Hepatocyte (in vitro differentiated cells): ENCODE results near the gene QSOX2. TPM values are rescaled to one million over a fixed set of nuclear protein-coding genes. Genes with fewer than 3 reads are reported as not detected.
A peak's percentile ranks its signal among the peaks of the same experiment; 100 is the strongest.

Experiments
- DNase-seq: peaks from one replicate; pipeline ENCODE4 v3.0.0-alpha.2; 2016; ENCODE audit warnings: low spot score
- H2AFZ ChIP-seq: fragments of 200-600 bp; sonication (generic); 2 replicates; pipeline ENCODE4 v1.6.0; 2016; ENCODE audit warnings: antibody characterized with exemption, mild to moderate bottlenecking
- H3K27ac ChIP-seq: fragments of 200-600 bp; sonication (generic); 2 replicates; pipeline ENCODE4 v1.5.1; 2016; ENCODE audit warnings: mild to moderate bottlenecking
- H3K27me3 ChIP-seq: fragments of 200-600 bp; sonication (generic); 2 replicates; pipeline ENCODE4 v1.6.1; 2016
- H3K36me3 ChIP-seq: fragments of 200-600 bp; sonication (generic); replicated peaks from 2 replicates; pipeline ENCODE4 v1.5.1; 2016; ENCODE audit warnings: low read depth; ENCODE audit not compliant: insufficient read depth
- H3K4me1 ChIP-seq: fragments of 200-600 bp; sonication (generic); 2 replicates; pipeline ENCODE4 v1.5.1; 2016; ENCODE audit warnings: mild to moderate bottlenecking, moderate library complexity; ENCODE audit not compliant: insufficient read depth
- H3K4me2 ChIP-seq: fragments of 200-600 bp; sonication (generic); 2 replicates; pipeline ENCODE4 v1.6.0; 2016
- H3K4me3 ChIP-seq: fragments of 200-600 bp; sonication (generic); 2 replicates; pipeline ENCODE4 v1.5.1; 2016; ENCODE audit warnings: mild to moderate bottlenecking
- H3K79me2 ChIP-seq: fragments of 200-600 bp; sonication (generic); 2 replicates; pipeline ENCODE4 v1.6.0; 2017; ENCODE audit warnings: mild to moderate bottlenecking
- H3K9me2 ChIP-seq: fragments of 200-600 bp; sonication (generic); replicated peaks from 2 replicates; pipeline ENCODE4 v1.6.0; 2017; ENCODE audit warnings: mild to moderate bottlenecking; ENCODE audit not compliant: insufficient read depth
- H3K9me3 ChIP-seq: fragments of 200-600 bp; sonication (generic); 2 replicates; pipeline ENCODE4 v1.5.1; 2016; ENCODE audit warnings: low read depth, mild to moderate bottlenecking
- H4K20me1 ChIP-seq: fragments of 200-600 bp; sonication (generic); 2 replicates; pipeline ENCODE4 v1.6.0; 2016; ENCODE audit warnings: mild to moderate bottlenecking; ENCODE audit not compliant: insufficient read depth, poor library complexity, severe bottlenecking
- EZH2 ChIP-seq: fragments of 200-600 bp; sonication (generic); IDR thresholded peaks from 2 replicates; pipeline ENCODE4 v1.6.1; 2016; ENCODE audit warnings: antibody characterized with exemption, mild to moderate bottlenecking, borderline replicate concordance
- EZH2phosphoT487 ChIP-seq: fragments of 200-600 bp; sonication (generic); IDR thresholded peaks from one replicate; pipeline ENCODE4 v1.6.1; 2018; ENCODE audit warnings: antibody characterized with exemption, mild to moderate bottlenecking, low read depth, moderate library complexity; ENCODE audit not compliant: unreplicated experiment, severe bottlenecking
- WGBS: methylation state at CpG from one replicate; pipeline ENCODE4 v1.1.6; 2016; ENCODE audit warnings: low lambda C conversion rate; ENCODE audit errors: missing lambda C conversion rate; 5-methylcytosine and 5-hydroxymethylcytosine counted together
- polyA plus RNA-seq: library from polyadenylated mRNA; unstranded; fragments of >200 nt; fragmentation: Nextera tagmentation; extraction: Ambion mirVana; gene quantifications from 2 replicates; pipeline ENCODE4 v1.2.1, GENCODE V29; 2016
- total RNA-seq: library from RNA; depleted of rRNA; stranded (reverse); fragments of >200 nt; gene quantifications from 2 replicates; pipeline ENCODE4 v1.2.3, GENCODE V29; 2014
- TF ChIP-seq, protein P1 (sequence below): fragments of 200-600 bp; sonication (generic); IDR thresholded peaks from 2 replicates; pipeline ENCODE4 v1.5.1; 2016; ENCODE audit warnings: antibody characterized with exemption, mild to moderate bottlenecking; ENCODE audit not compliant: poor library complexity

Gene QSOX2
- total and polyA plus RNA-seq, 2 experiments from 2014 or later, result 3.3 to 11.0 TPM

DNA sequence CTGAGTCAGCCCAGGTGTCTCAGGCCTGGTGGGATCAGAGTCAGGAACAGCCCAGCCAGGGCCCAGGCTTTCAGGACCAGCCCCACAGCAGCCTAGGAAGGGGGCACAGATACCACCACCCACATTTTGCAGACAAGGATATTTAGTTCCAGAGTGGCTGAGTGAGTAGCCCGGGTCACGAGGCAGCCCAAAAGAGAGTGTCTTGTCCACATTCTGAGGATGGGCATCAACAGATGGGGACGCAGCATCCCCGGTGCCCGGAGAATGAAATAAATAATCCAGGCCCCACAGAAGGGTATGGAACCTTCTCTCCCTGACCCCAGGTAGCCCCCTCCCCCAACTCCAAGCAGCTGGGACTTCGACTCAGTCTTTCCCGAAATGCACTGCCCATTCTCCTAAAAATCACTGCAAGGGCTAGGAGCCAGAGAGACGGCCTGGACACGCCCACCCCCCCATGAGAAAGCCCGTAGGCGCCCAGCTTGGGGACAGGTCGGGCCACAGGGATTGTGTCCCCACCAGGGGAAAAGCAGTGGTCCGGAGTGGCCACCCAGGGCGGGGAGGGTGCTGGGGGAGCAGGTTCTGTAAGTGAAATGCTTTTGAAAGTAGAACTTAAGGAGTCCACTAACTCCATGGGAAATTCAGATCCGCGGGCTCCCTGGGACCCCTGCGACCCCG, 47.5 kb downstream of the QSOX2 start:
- Histone ChIP-seq H4K20me1 (no peaks in the 10 kb centered on the region), H3K27me3 (peaks cover 92% of the 10 kb centered on the region), H3K9me3 (no peaks in the 10 kb centered on the region), H3K79me2 (no peaks in the 10 kb centered on the region), H3K4me1 (no peaks in the 10 kb centered on the region), H3K9me2 (no peaks in the 10 kb centered on the region), H3K27ac (no peak overlapping the region), H3K4me3 (no peak overlapping the region), H2AFZ (no peak overlapping the region), H3K4me2 (peak overlapping the region; percentile 62), H3K36me3 (no peaks in the 10 kb centered on the region)
- 27% methylated on average over 16 of the region's 18 CpGs for WGBS
- DNase-seq, result no peak
- peak; percentile 60 for TF ChIP-seq EZH2
- TF ChIP-seq EZH2phosphoT487, result peak; percentile 15
- TF ChIP-seq, protein P1, sequence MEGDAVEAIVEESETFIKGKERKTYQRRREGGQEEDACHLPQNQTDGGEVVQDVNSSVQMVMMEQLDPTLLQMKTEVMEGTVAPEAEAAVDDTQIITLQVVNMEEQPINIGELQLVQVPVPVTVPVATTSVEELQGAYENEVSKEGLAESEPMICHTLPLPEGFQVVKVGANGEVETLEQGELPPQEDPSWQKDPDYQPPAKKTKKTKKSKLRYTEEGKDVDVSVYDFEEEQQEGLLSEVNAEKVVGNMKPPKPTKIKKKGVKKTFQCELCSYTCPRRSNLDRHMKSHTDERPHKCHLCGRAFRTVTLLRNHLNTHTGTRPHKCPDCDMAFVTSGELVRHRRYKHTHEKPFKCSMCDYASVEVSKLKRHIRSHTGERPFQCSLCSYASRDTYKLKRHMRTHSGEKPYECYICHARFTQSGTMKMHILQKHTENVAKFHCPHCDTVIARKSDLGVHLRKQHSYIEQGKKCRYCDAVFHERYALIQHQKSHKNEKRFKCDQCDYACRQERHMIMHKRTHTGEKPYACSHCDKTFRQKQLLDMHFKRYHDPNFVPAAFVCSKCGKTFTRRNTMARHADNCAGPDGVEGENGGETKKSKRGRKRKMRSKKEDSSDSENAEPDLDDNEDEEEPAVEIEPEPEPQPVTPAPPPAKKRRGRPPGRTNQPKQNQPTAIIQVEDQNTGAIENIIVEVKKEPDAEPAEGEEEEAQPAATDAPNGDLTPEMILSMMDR, result no peak

DNA sequence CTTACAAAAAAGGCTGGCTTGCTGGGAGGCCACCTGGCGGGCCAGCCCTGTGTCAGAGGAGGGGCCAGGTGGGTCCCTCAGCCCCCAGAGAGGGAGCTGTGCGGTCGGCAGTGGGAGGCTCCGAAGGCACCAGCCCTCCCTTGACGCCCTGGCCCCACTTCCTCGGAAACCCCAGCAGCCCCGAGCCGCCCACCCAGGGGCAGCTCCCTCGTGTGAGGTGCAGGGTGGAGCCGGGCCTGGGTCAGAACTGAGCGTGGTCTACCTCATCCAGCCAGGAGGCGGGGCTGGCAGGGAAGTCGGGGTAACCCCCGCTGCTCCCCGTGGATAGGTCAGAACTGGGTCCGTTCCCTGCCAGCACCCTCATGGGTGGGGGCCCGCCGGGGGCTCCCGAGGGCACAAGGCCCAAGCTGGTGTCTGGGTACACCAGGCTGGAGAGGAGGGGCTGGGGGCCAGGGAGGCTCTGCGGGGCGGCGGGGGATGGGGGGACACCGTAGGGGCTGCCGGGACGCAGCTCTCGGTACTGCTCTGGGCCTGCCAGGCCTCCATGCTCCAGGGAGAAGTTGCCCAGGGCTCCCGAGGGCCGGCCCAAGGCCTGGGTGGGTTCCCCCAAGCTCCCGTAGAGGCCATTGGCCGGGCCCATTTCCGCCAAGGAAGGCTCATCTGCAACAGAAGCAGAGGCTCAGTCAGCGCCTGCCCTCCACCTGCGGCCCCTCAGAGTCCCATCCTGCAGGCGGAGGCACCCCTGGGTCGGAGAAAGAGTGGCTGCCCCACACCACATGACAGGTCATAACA, 48.3 kb downstream of the QSOX2 start:
- H4K20me1 ChIP-seq, result no peaks in the 10 kb centered on the region
- H3K9me3 ChIP-seq, result no peaks in the 10 kb centered on the region
- H3K36me3 ChIP-seq, result no peaks in the 10 kb centered on the region
- TF ChIP-seq EZH2phosphoT487 (peak; percentile 25), EZH2 (no peak)
- TF ChIP-seq, protein P1, result no peak
- peaks cover 94% of the 10 kb centered on the region for H3K27me3 ChIP-seq
- H2AFZ ChIP-seq, result no peak overlapping the region
- no peak overlapping the region for H3K4me3 ChIP-seq
- DNase-seq, result no peak
- no peak overlapping the region for H3K4me2 ChIP-seq
- H3K9me2 ChIP-seq, result no peaks in the 10 kb centered on the region
- no peaks in the 10 kb centered on the region for H3K4me1 ChIP-seq
- no peak overlapping the region for H3K27ac ChIP-seq
- 34% methylated on average over 25 of the region's 35 CpGs for WGBS
- no peaks in the 10 kb centered on the region for H3K79me2 ChIP-seq

DNA sequence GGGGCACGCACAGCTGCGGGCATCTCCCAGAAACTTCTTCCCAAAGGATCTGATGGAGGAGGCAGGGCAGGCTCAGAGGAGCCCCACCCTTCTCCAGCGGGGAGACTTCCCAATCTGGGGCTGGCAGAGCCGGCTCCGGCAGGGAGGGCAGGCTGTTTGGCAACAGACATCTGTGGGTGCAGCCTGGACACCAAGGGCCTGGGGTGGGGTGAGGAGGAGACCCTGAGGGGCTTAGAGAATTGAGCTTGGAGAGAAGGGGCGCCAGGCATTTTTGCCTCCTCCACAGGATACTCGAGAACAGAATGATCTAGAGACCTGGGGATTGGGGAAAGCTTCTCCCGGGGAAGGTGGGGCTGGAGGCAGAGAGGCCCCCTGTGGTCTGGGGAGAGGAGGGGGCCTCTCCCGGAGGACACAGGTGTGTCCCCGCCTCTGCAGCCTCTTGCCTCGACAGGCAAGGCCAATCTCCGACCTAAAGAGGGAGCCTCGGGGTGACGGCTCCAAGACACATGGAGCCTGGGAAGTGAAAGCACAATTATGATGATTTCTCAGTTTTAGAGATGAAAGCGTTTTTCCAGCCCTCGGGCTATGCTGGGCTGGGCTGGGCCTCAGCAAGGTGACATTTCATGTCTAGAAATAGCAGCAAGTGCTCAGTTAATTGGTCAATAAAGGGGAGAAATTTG, 49.1 kb downstream of the QSOX2 start:
- 14% methylated on average over 16 of the region's 16 CpGs for WGBS
- Histone ChIP-seq H3K4me3 (no peak overlapping the region), H3K36me3 (no peaks in the 10 kb centered on the region), H3K79me2 (no peaks in the 10 kb centered on the region), H3K4me1 (no peaks in the 10 kb centered on the region), H3K9me2 (no peaks in the 10 kb centered on the region), H2AFZ (no peak overlapping the region), H3K9me3 (no peaks in the 10 kb centered on the region), H3K27ac (no peak overlapping the region), H4K20me1 (no peaks in the 10 kb centered on the region), H3K27me3 (peaks cover 96% of the 10 kb centered on the region), H3K4me2 (no peak overlapping the region)
- TF ChIP-seq EZH2phosphoT487 (no peak), EZH2 (peak; percentile 70)
- TF ChIP-seq, protein P1, result no peak
- no peak for DNase-seq
